Measurements from ENCODE around the gene CIBAR2. TPM values are rescaled to one million over a fixed set of nuclear protein-coding genes. Genes with fewer than 3 reads are reported as not detected.

CIBAR2 gene
- not detected for total RNA-seq

DNA sequence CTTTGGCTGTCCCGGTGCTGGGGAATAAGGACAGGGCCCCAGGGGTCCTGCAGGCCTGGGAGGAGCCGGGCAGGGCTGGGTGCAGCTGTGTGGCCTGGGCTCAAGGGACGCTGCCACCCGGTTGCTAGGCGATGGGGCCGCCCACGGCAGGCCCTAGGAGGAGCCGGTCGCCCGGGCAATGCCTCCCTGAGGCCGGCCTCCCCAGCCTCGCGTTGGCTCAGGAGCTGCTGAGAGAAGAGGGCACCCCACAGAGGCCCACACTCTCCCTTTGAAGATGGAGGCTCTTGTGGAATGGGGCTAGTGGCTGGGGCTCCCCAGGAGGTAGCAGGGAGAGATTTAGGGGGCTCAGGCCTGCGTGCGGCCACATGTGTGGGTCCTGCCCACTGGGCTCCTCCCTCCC lies at the start of gene CIBAR2:
CIBAR2 (minus strand) TSS at position 109 of the 400 bp plus-strand sequence. CDS start 120 bp downstream, outside the sequence.
- DNase-seq: no peak
- Mint-ChIP-seq H3K27me3 (no peaks in the 10 kb centered on the region), H3K36me3 (ENCODE audit: low read depth) (no peaks in the 10 kb centered on the region), H3K4me1 (peaks cover 8% of the 10 kb centered on the region), H3K9me3 (no peaks in the 10 kb centered on the region), H3K4me3 (no peak within 1 kb of the TSS), H3K27ac (no peak within 1 kb of the TSS)
- CTCF ChIA-PET: no interaction called here
- POLR2A ChIA-PET: no interaction called here

DNA sequence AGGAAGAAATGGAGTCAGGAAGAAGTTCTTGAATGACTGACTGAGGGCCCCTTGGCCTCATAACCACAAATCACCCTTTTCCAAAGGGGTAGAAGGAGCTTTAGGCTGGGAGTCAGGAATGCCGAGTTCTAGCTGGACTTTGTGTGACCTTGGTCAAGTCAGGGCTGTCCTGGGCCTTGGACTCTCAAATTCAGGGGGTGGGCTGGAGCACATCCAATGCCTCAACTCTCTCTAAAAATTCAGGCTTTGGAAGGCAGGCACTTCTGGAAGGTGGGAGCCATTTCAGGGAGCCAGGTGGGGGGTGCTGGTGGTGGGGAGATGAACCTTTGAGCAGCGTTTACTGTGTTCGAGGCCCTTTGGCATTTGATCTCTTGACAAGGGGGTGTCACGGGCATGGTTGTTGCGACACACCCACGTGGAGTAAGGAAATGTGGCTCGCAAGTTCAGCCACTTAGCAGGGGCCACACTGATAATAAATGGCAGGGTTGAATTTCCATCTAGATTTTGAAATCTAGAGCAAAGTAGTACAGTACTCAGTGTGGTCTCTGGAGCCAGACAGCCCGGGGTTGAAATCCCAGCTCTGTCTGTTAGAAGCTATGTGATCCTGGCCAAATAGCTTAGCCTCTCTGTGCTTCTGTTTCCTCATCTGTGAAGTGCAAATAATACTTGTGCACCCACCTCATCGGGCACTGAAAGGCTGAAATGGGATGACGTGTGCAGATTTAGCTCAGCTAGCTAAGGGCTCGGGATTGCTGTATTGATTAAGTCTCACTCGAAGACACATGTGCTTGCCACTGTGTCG lies 47.1 kb upstream of the CIBAR2 start:
- no peak overlapping the region for H3K4me3 Mint-ChIP-seq
- peaks cover 4% of the 10 kb centered on the region for H3K27me3 Mint-ChIP-seq
- POLR2A ChIA-PET: no interaction called here
- H3K36me3 Mint-ChIP-seq (ENCODE audit: low read depth): no peaks in the 10 kb centered on the region
- H3K4me1 Mint-ChIP-seq: peaks cover 13% of the 10 kb centered on the region
- CTCF ChIA-PET: no interaction called here
- no peaks in the 10 kb centered on the region for H3K9me3 Mint-ChIP-seq
- no peak overlapping the region for H3K27ac Mint-ChIP-seq
- DNase-seq: no peak

DNA sequence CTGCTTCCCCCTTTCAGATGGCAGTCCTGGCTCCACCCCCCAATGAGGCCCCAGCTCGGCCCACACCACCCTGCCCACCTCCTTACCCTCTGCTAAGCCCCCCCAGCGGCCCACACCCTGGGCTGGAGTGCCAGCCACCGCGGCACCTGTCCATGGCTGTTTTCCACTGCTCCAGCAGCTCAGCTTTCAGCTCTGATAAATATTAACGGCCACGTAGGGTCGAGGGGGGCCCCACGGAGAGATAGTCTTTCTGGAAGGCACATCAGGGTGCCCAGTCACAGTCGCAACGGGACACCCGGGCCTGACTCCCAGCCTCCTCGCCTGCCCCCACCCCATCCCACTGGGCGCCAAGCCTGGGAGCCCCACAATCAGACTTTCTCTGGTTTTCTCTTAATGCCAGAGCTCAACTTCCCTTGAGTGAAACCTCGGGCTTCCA lies 46.5 kb upstream of the CIBAR2 start:
- no peak overlapping the region for H3K4me3 Mint-ChIP-seq
- no peaks in the 10 kb centered on the region for H3K36me3 Mint-ChIP-seq (ENCODE audit: low read depth)
- POLR2A ChIA-PET: no interaction called here

DNA sequence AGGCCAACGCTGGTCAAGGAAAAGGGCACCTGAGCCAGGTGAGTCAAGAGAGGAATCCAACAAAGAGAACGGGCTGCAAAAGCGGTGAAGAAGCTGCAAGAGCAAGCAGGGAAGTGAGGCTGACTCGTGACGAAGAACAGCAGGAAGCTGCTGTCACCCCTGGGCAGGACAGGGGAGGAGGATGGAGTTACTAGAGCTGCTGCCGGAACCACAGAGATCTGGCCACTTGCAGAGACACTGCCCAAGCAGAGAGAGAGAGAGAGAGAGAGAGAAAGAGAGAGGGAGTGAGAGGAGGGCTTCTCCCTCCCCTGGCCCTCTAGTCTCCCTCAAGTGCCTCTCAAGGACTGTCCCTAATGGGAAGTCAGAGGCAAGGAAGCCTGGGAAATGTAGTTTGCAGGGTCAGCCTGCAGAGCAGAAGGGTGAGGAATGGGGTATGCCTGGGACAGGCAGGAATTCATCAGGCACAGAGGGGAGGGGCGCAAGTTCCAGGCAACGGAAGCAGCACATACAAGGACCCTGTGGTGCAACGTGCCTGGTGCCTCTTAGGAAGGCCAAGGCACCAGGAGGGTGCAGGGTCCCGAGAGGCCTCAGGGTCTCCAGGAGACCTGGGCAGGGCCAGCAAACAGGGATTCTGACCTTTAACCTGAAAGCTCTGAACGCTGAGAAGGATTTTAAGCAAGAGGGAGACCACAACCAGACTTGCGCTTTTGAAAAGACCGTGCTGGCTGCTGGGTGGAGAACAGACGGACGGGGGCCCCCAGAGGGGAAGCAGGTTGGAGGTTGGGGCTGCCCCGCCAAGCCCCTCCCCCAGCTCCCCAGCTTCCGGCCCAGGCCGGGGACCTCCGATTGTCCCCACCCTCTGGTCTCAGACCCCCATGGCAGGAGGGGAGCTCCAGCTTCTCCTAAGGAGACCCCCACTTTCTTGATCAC lies 45.8 kb upstream of the CIBAR2 start:
- Mint-ChIP-seq H3K27ac (peak overlapping the region; percentile 83), H3K4me1 (peaks cover 13% of the 10 kb centered on the region), H3K4me3 (peak overlapping the region; percentile 32), H3K36me3 (ENCODE audit: low read depth) (no peaks in the 10 kb centered on the region), H3K27me3 (peaks cover 4% of the 10 kb centered on the region), H3K9me3 (no peaks in the 10 kb centered on the region)
- ChIA-PET CTCF (interaction anchor here (1.1 kb wide), 1 partner anchor 21 kb away, joined by 3 read pairs; no protein-coding TSS in a partner anchor), POLR2A (no interaction called here)
- DNase-seq: peak; percentile 33

More for the DNA sequence above, 46.5 kb upstream of the CIBAR2 start:
- Mint-ChIP-seq H3K4me1 (peaks cover 13% of the 10 kb centered on the region), H3K27me3 (peaks cover 4% of the 10 kb centered on the region), H3K27ac (no peak overlapping the region), H3K9me3 (no peaks in the 10 kb centered on the region)
- DNase-seq: no peak
- CTCF ChIA-PET: no interaction called here

DNA sequence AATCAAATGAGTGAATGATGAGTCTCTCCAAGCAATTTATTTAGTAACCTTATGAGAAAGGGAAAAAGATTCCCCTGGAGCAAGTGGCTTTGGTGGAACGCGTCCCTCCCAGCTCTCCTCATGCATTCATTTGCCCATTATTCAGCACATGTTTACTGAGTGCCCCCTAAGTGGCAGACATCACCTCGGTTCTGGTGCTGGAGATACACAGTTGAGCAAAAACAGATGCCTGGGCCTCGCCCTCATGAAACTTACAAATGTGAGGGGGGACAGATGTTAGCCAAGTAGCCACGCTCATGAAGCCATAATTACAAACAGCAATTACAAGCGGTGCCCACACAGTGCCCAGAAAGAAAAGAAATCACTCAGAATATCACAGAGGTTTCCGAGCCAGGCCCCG lies 45.1 kb upstream of the CIBAR2 start:
- H3K4me3 Mint-ChIP-seq: peak overlapping the region; percentile 32
- H3K36me3 Mint-ChIP-seq (ENCODE audit: low read depth): no peaks in the 10 kb centered on the region
- CTCF ChIA-PET: interaction anchor here (1.1 kb wide), 1 partner anchor 21 kb away, joined by 3 read pairs; no protein-coding TSS in a partner anchor
- H3K27me3 Mint-ChIP-seq: peaks cover 4% of the 10 kb centered on the region
- peak overlapping the region; percentile 83 for H3K27ac Mint-ChIP-seq
- no peak for DNase-seq
- H3K9me3 Mint-ChIP-seq: no peaks in the 10 kb centered on the region
- POLR2A ChIA-PET: no interaction called here
- peaks cover 13% of the 10 kb centered on the region for H3K4me1 Mint-ChIP-seq

DNA sequence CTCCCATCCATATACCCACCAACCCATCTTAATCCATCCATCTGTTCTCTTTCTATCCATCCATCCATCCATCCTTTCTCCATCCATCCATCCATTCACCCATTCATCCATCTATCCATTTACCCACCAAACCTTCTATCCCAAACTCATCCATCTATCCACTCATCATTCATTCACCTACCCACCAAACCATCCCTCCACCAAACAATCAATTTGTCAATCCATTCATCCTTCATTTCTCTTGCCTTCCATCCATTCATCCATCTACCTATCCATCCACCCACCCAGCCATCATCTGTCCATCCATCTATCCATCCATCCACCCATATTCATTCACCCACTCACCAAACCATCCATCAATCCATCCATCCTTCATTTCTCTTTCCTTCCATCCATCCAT lies 44.6 kb upstream of the CIBAR2 start:
- H3K27ac Mint-ChIP-seq: no peak overlapping the region
- peaks cover 4% of the 10 kb centered on the region for H3K27me3 Mint-ChIP-seq
- no peak for DNase-seq
- ChIA-PET POLR2A (no interaction called here), CTCF (interaction anchor here (1.1 kb wide), 1 partner anchor 20 kb away, joined by 3 read pairs; no protein-coding TSS in a partner anchor)
- H3K36me3 Mint-ChIP-seq (ENCODE audit: low read depth): no peaks in the 10 kb centered on the region
- H3K4me1 Mint-ChIP-seq: peaks cover 13% of the 10 kb centered on the region
- no peaks in the 10 kb centered on the region for H3K9me3 Mint-ChIP-seq
- no peak overlapping the region for H3K4me3 Mint-ChIP-seq

DNA sequence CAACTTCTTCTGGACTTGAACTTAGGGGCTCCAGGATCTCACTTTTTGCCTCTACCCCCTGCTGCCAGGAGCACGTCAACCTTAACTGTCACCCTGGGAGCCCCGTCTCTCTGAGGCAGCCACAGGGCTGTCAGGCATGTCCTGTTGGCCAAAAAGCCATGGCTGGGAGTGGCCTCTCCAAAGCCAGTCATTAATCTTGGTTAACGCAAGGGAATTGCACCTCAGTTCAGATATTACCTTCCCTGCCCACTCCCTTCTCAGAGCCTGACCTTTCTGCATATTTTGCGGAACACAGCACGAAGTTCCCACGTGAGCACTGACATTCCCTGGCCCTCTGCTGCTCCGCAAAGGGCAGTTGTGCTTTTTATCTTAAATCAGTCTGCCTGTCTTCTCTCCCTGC lies 44.2 kb upstream of the CIBAR2 start:
- H3K27ac Mint-ChIP-seq: no peak overlapping the region
- DNase-seq: no peak
- no peaks in the 10 kb centered on the region for H3K36me3 Mint-ChIP-seq (ENCODE audit: low read depth)
- peaks cover 13% of the 10 kb centered on the region for H3K4me1 Mint-ChIP-seq
- no peaks in the 10 kb centered on the region for H3K9me3 Mint-ChIP-seq
- H3K27me3 Mint-ChIP-seq: peaks cover 4% of the 10 kb centered on the region
- CTCF ChIA-PET: no interaction called here
- POLR2A ChIA-PET: no interaction called here
- H3K4me3 Mint-ChIP-seq: no peak overlapping the region

DNA sequence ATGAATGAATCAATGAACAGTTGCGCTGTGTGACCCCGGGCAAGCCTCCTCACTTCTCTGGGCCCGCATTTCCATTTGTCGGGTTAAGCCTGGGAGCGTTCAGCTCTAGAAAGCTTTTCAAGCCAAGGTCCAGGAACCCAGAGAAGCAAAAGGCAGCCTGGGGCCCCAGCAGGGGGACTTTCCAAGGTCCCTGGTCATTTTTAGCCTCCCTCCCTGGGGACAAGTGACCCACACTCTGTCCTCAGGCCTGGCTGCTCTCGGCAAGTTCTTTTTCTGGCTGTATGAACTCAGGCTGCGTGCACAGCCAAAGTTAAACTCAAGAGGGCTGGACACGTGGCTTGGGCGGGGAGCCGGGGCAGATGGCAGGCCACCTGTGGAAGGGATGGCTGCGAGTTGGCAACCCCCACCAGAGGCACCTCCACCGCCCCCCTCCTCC lies 41.4 kb upstream of the CIBAR2 start:
- ChIA-PET CTCF (interaction anchor here (0.9 to 1.0 kb wide), 2 partner anchors 12 to 14 kb away, joined by 3 read pairs; no protein-coding TSS in a partner anchor), POLR2A (no interaction called here)
- H3K27me3 Mint-ChIP-seq: peaks cover 4% of the 10 kb centered on the region
- no peaks in the 10 kb centered on the region for H3K36me3 Mint-ChIP-seq (ENCODE audit: low read depth)
- H3K27ac Mint-ChIP-seq: no peak overlapping the region
- H3K4me3 Mint-ChIP-seq: no peak overlapping the region
- DNase-seq: no peak
- peaks cover 13% of the 10 kb centered on the region for H3K4me1 Mint-ChIP-seq
- H3K9me3 Mint-ChIP-seq: no peaks in the 10 kb centered on the region

DNA sequence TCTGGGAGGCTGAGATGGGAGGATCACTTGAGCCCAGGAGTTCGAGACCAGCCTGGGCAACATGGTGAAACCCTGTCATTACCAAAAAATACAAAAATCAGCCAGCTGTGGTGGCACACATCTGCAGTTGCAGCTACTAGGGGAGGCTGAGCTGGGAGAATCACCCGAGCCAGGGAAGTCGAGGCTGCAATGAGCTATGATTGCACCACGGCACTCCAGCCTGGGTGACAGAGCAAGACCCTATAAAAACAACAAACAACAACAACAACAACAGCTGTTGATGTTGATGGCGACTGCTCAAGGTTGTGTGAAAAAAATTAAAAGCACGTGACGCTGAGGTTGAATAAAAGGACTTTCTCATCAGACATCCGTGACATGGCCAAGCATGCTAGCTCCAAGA lies 40.8 kb upstream of the CIBAR2 start:
- no peak for DNase-seq
- ChIA-PET CTCF (interaction anchor here (0.6 to 1.0 kb wide), 3 partner anchors 11 to 273 kb away, joined by 3 to 4 read pairs (median 3); no protein-coding TSS in a partner anchor), POLR2A (no interaction called here)
- H3K4me3 Mint-ChIP-seq: no peak overlapping the region
- H3K9me3 Mint-ChIP-seq: no peaks in the 10 kb centered on the region
- H3K27me3 Mint-ChIP-seq: peaks cover 4% of the 10 kb centered on the region
- no peak overlapping the region for H3K27ac Mint-ChIP-seq
- H3K36me3 Mint-ChIP-seq (ENCODE audit: low read depth): no peaks in the 10 kb centered on the region
- H3K4me1 Mint-ChIP-seq: peaks cover 11% of the 10 kb centered on the region

DNA sequence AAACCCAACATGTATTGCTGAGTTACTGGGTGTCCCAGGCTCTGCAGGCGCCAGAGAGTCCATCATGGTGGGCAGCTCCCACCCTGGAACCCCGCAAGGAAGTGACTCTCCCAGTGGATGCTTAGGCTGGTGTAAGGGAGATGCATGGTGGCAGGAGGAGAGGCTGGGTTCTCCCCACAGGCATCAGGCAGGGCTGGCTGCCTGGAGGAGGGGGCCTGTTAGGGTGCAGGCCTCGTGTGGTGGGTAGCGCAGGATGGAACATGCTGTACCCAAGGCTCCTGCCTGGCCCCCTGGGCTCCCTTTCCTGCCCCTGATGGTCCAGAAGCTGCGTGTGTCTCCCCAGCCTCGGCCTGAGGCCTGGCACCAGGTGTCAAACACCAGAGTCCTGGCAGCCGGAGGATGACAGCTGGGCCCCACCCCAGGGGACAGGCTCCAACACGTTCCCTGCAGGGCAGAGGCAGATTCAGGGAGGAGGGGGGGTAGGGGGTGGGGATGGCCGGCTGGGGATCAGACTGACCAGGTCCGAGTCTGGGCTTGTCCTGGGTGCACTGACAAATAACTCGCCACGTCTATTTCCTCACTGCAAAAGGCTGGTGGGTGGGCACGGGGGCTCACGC lies 40.2 kb upstream of the CIBAR2 start:
- POLR2A ChIA-PET: no interaction called here
- Mint-ChIP-seq H3K4me3 (no peak overlapping the region), H3K27ac (no peak overlapping the region), H3K36me3 (ENCODE audit: low read depth) (no peaks in the 10 kb centered on the region), H3K27me3 (peaks cover 4% of the 10 kb centered on the region), H3K4me1 (peaks cover 5% of the 10 kb centered on the region), H3K9me3 (no peaks in the 10 kb centered on the region)
- CTCF ChIA-PET: interaction anchor here (0.6 kb wide), 1 partner anchor 272 kb away, joined by 4 read pairs; no protein-coding TSS in a partner anchor
- DNase-seq: no peak

DNA sequence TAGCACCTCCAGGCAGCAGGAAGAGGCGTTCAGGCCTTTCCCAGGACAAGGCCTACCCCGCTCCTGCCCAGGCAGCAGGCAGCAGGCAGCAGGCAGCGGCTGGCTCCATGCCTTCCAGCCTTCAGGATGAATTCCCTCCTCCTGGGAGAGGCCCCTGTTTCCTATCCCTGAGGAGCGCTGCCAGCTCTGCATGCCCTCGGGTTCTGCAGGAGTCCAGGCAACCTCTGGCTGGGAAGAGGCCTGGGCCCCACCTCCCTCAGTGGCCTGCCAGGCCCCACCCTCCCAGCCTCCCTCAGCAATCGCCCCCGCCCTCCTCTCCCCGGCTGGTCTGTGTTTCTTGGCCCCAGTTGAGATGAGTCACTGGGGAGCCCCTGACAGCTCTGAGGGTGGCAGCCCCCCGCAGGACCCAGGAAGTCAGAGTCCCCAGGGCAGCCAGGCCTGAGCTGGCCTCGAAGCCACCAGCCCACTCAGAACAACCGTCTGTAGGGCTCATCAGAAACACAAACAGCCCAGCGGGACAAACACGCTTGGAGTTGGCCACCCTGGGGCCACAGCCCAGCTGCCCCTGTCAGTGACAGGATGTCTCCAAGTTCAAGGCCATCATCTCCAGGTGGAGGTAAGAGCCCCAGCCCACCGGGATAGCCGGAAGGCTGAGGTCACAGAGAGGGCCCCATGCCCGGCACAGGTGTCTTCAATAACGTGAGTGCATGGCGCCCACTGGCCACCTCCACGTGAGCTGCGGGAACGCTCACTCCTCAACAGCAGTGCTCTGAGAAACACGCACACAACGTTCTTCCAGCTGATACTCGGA lies 39.5 kb upstream of the CIBAR2 start:
- DNase-seq: no peak
- Mint-ChIP-seq H3K4me3 (no peak overlapping the region), H3K36me3 (ENCODE audit: low read depth) (no peaks in the 10 kb centered on the region), H3K27ac (no peak overlapping the region), H3K9me3 (no peaks in the 10 kb centered on the region), H3K4me1 (no peaks in the 10 kb centered on the region), H3K27me3 (peaks cover 1% of the 10 kb centered on the region)
- ChIA-PET CTCF (no interaction called here), POLR2A (no interaction called here)

DNA sequence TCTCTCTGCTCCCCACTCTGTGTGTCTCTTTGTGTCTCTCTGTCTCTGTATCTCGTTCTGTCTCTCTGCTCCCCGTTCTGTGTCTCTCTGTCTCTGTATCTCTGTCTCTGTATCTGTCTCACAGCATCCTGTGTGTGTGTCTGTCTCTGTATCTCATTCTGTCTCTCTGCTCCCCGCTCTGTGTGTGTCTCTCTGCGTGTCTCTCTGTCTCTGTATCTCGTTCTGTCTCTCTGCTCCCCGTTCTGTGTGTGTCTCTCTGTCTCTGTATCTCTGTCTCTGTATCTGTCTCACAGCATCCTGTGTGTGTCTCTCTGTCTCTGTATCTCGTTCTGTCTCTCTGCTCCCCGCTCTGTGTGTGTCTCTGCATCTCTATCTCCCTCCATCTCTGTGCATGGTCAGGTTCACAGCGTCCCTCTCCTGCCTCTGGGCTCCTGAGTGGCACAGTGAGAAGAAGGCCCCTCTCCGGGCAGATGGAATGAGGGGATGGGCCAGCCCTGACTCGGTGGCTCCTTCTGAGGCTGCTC lies 38.9 kb upstream of the CIBAR2 start:
- Mint-ChIP-seq H3K9me3 (no peaks in the 10 kb centered on the region), H3K36me3 (ENCODE audit: low read depth) (no peaks in the 10 kb centered on the region), H3K4me1 (no peaks in the 10 kb centered on the region), H3K27me3 (no peaks in the 10 kb centered on the region), H3K4me3 (no peak overlapping the region), H3K27ac (no peak overlapping the region)
- DNase-seq: no peak
- CTCF ChIA-PET: no interaction called here
- POLR2A ChIA-PET: no interaction called here
